Thyroid gland (tissue), 4 donors: ENCODE data around the gene ESYT2.

ENCODE experiments used
- POLR2A ChIP-seq, 2 donors: fragments of 450-650 bp; IDR thresholded peaks; one replicate each; pipeline ENCODE4 v1.6.1; 2017; ENCODE audit warnings: antibody characterized with exemption in 2 of 2, mild to moderate bottlenecking in 2 of 2, moderate library complexity in 1 of 2
- TF ChIP-seq, protein P1 (sequence below), 6 experiments: fragments of 200-600 bp in 3 of 6; fragments of 450-650 bp in 3 of 6; sonication (generic) in 3 of 6; IDR thresholded peaks; one replicate each; pipeline ENCODE4 v1.5.1; 2016 to 2019; ENCODE audit warnings: antibody characterized with exemption in 6 of 6, mild to moderate bottlenecking in 2 of 6, inconsistent platforms in 1 of 6, moderate library complexity in 1 of 6

DNA sequence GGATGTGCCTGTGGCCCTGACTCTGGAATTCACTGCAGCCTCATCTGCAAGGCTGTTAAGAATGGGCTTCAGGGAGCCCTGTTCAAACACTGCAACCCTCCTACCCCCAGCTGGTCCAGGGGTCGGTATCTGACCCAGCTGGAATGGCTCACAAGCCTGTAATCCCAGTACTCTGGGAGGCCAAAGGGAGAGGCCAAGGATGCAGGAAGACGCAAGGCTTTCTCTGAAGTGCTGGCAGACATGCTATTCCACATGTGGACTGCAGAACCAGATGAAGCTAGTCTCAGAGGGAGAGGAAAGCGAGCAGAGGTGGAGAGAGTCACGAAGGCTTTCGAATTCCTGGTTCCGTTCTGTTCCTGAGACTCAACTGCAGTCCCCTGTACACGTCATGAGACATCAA lies 45.0 kb downstream of the ESYT2 start:
- TF ChIP-seq, protein P1, sequence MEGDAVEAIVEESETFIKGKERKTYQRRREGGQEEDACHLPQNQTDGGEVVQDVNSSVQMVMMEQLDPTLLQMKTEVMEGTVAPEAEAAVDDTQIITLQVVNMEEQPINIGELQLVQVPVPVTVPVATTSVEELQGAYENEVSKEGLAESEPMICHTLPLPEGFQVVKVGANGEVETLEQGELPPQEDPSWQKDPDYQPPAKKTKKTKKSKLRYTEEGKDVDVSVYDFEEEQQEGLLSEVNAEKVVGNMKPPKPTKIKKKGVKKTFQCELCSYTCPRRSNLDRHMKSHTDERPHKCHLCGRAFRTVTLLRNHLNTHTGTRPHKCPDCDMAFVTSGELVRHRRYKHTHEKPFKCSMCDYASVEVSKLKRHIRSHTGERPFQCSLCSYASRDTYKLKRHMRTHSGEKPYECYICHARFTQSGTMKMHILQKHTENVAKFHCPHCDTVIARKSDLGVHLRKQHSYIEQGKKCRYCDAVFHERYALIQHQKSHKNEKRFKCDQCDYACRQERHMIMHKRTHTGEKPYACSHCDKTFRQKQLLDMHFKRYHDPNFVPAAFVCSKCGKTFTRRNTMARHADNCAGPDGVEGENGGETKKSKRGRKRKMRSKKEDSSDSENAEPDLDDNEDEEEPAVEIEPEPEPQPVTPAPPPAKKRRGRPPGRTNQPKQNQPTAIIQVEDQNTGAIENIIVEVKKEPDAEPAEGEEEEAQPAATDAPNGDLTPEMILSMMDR (IDR thresholded peaks at IDR 0.05), result no peak
- TF ChIP-seq POLR2A (IDR thresholded peaks at IDR 0.05), result no peak
